ENCODE data around the gene WARS2.

Gene WARS2

DNA sequence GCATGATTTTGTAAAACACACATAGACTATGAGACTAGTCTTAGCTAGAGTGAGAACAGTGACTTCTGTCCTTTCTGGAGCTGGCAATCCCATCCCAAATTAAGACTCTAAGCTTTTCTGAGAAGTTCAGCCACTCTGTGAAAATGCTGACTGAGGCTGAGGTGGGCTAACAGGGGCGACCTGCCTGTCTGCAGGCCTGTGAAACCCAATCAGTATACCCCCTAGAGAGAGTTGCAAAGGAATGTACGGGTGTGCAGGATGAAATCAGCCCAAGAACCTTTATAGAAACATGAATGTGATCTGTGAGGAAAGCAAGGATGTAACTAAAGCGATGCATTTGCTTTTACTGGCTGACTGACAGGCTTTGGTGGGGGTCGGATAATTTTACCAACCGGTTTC, 136.3 kb downstream of the WARS2 start:
- POLR2A ChIA-PET: no interaction called here
- CTCF ChIA-PET: interaction anchor here (1.2 kb wide), 1 partner anchor 9 kb away, joined by 3 read pairs; no protein-coding TSS in a partner anchor
- no peak for DNase-seq (ENCODE audit: low read depth, low spot score)
- TF ChIP-seq, protein P1, sequence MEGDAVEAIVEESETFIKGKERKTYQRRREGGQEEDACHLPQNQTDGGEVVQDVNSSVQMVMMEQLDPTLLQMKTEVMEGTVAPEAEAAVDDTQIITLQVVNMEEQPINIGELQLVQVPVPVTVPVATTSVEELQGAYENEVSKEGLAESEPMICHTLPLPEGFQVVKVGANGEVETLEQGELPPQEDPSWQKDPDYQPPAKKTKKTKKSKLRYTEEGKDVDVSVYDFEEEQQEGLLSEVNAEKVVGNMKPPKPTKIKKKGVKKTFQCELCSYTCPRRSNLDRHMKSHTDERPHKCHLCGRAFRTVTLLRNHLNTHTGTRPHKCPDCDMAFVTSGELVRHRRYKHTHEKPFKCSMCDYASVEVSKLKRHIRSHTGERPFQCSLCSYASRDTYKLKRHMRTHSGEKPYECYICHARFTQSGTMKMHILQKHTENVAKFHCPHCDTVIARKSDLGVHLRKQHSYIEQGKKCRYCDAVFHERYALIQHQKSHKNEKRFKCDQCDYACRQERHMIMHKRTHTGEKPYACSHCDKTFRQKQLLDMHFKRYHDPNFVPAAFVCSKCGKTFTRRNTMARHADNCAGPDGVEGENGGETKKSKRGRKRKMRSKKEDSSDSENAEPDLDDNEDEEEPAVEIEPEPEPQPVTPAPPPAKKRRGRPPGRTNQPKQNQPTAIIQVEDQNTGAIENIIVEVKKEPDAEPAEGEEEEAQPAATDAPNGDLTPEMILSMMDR (IDR thresholded peaks at IDR 0.05; ENCODE audit: insufficient read depth, low read length, missing control alignments): no peak
- no peak overlapping the region for H3K4me3 ChIP-seq (ENCODE audit: low read depth, low read length)

DNA sequence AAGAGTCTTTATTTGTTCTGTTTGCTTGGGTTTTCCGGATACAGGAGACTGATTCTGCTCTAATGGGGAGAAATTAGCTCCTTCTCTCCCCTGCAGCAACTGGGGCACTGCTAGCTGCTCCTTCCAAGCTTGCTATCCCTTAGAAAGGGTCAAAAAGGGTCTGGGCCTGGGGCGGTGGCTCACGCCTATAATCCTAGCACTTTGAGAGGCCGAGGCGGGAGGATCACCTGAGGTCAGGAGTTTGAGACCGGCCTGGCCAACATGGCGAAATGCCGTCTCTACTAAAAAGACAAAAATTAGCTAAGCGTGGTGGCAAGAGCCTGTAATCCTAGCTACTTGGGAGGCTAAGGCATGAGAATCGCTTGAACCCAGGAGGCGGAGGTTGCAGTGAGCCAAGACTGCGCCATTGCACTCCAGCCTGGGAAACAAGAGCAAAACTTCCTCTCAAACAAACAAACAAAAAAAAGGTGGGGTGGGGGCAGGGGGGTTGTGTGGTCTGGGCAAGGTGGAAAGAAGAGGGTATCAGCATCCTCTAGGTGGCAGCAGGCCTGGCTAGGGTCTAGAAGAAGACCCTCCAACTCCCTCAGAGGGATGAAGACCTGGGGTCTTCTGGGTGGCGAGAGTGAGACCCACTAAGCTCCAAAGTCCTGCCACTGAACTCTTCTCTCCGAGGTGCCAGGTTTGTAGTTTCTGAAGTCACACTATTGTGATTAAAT, 136.9 kb downstream of the WARS2 start:
- ChIA-PET CTCF (interaction anchor here (1.1 to 1.2 kb wide), 3 partner anchors 8 to 852 kb away, joined by 3 read pairs; no protein-coding TSS in a partner anchor), POLR2A (no interaction called here)
- TF ChIP-seq, protein P1 (IDR thresholded peaks at IDR 0.05; ENCODE audit: insufficient read depth, low read length, missing control alignments): no peak

DNA sequence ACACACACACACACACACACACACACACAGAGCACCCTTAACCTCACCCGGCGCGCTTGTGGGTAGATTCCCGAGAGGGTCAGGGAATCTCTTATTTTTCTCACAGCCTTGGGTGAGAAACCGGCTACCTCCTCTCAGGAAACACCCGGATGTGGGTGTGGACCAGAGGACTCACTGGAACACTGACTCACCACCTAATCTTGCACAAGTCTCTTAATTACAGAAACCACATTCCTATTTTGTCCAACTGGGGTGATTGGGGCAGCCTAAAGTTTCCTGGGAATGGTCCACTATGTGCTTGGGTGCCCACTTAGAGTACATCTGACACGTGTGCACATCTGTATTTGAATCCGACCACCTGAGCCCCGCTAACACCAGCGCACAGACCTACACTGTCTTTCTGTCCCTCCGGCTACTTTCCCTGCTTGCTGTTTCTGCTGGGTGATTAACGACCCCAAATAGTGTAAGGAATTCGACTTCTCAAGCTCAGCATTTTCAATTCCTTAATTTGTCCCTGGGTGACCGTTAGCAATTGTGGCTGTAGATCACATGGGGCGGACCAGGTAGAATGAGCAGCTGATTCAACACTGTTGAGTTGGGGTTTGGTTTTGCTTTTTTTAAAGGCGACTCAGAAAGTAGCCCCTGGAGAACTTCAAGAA, 138.3 kb downstream of the WARS2 start:
- POLR2A ChIA-PET: interaction anchor here (2.3 kb wide), 1 partner anchor 12 kb away, joined by 6 read pairs; no protein-coding TSS in a partner anchor
- TF ChIP-seq, protein P1 (IDR thresholded peaks at IDR 0.05; ENCODE audit: insufficient read depth, low read length, missing control alignments): no peak
- CTCF ChIA-PET: interaction anchor here (1.6 kb wide), 1 partner anchor 12 kb away, joined by 7 read pairs; no protein-coding TSS in a partner anchor
- DNase-seq (ENCODE audit: low read depth, low spot score): no peak
- H3K4me3 ChIP-seq (ENCODE audit: low read depth, low read length): no peak overlapping the region

More for the DNA sequence above, 136.9 kb downstream of the WARS2 start:
- no peak for DNase-seq (ENCODE audit: low read depth, low spot score)
- H3K4me3 ChIP-seq (ENCODE audit: low read depth, low read length): no peak overlapping the region

DNA sequence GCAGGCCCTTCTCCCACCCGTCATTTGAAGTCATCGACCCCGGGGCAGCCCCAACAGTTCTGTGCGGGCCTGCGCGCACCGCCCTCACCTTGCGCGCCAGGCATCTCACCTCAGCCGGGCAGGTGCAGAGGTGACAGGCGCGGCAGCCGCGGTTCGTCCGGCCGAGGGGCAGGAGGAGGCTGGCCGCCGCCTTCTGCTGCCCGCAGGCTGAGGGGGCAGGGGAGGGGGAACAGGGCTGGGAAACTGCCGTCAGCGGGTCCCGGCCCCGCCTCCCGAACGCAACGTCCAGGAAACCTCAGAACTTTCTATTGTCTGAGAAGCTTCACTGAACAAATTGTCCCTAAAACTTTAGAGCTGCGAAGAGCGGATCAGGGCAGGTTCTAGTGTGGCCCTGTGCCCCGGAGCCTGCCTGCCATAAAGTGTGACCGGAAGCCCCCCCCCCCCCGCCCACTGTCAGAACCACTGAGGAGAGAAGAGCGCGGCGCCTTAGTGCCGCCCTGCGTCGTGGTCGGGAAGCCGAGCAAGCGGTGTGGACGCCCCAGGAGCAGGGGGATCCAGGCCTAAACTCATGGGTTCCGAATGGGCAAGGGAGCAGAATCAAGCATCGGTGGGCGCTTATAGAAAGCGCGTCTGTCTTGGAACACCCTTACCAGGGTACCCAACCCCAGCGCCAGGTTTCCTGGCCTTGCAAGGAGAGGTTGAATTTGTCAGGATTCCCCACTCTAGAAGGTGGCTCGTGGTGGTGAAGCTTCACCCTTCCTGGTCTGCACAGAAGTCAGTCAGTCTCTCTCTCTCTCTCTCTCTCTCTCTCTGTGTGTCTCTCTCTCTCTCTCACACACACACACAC, 139.0 kb downstream of the WARS2 start:
- POLR2A ChIA-PET: interaction anchor here (2.3 kb wide), 1 partner anchor 12 kb away, joined by 6 read pairs; no protein-coding TSS in a partner anchor
- no peak for DNase-seq (ENCODE audit: low read depth, low spot score)
- TF ChIP-seq, protein P1 (IDR thresholded peaks at IDR 0.05; ENCODE audit: insufficient read depth, low read length, missing control alignments): no peak
- no peak overlapping the region for H3K4me3 ChIP-seq (ENCODE audit: low read depth, low read length)
- CTCF ChIA-PET: interaction anchor here (1.6 to 1.8 kb wide), 2 partner anchors 8 to 12 kb away, joined by 6 to 7 read pairs; no protein-coding TSS in a partner anchor

DNA sequence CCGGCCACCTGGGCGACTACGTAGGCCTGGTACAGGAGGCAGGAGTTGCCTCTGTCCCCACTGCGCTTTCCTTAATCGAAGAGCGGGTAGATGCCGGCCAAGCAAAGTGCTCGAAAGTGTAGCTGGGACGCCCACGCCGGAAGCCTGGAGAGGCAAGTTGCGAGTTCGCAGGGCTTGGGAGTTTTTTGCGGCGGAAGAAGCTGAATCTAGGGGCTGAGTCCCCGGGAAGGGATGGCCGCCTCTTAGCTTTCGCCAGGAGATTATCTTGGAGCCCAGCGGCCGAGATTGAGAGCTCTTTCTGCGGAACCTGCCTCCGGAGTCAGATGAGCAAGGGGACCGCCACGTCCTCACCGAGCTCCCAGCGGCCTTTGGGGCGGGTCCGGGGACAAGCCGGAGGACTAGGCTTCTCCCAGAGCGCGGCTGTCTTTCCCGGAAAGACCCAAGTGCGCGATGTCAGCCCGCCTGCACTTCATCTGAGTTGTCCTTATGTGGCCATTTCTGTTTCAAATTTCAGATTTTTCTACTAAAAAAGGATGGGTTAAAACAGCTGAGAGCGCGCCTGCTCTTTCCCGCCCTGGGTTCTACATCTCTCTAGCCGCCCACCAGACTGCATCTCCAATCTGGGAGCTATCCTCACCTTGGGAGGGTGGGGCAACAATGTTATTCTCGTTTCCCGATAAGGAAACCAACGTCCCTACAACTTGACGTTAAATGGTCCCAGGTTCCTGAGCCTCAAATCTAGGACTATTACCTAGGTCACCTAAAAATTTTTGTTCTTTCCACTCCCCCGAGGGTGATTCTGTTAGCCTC, 139.9 kb downstream of the WARS2 start:
- ChIA-PET POLR2A (interaction anchor here (2.3 kb wide), 1 partner anchor 11 kb away, joined by 6 read pairs; no protein-coding TSS in a partner anchor), CTCF (interaction anchor here (1.1 to 1.8 kb wide), 3 partner anchors 8 to 13 kb away, joined by 3 to 6 read pairs (median 3); no protein-coding TSS in a partner anchor)
- no peak overlapping the region for H3K4me3 ChIP-seq (ENCODE audit: low read depth, low read length)
- DNase-seq (ENCODE audit: low read depth, low spot score): no peak
- TF ChIP-seq, protein P1 (IDR thresholded peaks at IDR 0.05; ENCODE audit: insufficient read depth, low read length, missing control alignments): no peak
